GM21515 (cell line): ENCODE results near the gene ENTHD1.
"Not testable (repeated sequence)": the region's sequence is repeated elsewhere in the genome, so short reads cannot be mapped to it uniquely, and the experiment has no call there.

Experiments used
- ATAC-seq: cut with Tn5 transposase; IDR thresholded peaks from one replicate; pipeline ENCODE4 v1.9.1; 2021; ENCODE audit not compliant: unreplicated experiment

Gene ENTHD1

DNA sequence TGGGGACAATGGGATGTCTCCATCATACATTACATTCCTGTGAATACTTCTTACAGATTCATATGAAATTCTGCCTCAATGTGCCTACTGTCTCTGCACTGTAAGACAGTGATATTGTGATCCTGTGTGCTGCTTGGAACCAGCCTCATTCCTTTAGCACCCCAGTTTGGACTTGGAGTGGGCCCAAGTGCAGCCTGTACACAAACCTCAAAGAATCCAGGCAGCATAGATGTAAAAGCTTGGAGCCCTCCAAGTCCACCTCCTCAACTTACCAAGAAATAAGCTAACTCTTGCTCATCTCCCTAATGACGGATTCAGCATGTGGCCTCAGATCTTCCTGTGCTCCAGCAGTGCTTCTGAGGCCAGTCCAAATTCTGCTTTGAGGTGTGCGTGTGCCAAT lies 31.7 kb upstream of the ENTHD1 start:
- no peak for ATAC-seq

DNA sequence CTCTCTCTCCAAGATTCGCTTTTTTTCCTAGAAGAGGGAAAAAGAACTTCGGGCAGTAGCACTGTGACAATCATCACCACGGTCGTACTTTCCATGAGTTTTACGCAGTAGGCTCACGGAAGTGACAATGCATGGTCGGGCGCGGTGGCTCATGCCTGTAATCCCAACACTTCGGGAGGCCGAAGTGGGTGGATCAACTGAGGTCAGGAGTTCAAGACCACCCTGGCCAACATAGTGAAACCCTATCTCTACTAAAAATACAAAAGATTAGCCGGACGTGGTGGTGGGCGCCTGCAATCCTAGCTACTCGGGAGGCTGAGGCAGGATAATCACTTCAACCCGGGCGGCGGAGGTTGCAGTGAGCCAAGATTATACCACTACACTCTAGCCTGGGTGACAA lies 30.7 kb upstream of the ENTHD1 start:
- no peak for ATAC-seq

GRCh38 chr22:39923696-39924095 lies 30.1 kb upstream of the ENTHD1 start:
- no peak for ATAC-seq

- ATAC-seq: no peak
Observed at GRCh38 chr22:39920134-39920743, 26.7 kb upstream of the ENTHD1 start.

DNA sequence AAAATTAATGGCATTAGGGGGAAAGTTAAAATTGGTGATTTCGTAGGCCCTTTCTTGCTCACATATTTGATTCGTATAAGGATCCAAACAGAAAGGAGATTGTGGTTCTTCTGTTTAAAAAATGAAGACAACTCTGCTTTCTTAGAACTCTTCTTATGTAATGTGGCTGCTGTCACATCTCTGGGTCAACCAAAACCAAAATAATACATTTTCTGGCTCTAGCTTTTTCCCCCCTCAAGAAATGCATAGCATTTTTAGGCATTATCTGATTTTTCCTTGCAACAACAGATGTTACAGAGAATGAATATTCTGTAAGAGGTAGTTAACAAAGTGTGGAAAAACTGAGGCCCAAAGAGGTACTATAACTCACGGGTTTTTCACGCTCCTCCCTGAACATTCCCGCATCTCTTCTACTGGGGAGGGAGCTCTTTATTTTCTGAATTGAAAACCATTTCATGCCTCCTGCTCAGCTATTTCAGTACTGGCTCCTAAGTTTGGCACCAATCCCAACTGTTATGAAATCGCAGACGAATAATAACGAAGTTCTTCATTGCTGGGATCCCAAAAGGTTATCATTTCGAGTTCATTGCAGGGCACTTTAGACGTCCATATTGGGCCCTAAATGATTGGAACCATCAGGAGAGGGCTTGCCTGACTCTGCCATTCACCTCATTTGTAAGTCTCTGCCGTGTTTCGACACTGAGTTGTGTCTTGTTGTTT lies 24.4 kb upstream of the ENTHD1 start:
- no peak for ATAC-seq

DNA sequence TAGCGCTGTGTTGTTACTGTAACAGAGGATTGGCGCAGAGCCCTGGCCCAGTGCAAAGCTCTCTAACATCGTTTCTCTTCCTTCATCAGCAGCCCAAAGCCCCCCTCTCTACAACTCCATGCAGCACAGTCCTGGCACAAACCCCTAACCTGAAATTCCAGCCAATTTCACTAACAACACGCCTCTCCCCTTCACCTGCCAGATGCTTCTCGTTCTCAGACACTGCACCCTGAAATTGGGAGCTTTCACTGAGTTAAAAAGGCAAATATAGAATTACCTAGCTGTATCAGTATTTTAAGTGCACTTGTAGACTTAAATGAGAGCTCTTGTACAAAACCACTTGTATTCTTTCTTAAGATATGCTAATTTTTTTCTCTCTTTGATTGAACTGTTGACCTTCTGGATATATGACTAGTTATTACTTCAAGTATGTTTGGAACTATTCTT lies 23.7 kb upstream of the ENTHD1 start:
- no peak for ATAC-seq

DNA sequence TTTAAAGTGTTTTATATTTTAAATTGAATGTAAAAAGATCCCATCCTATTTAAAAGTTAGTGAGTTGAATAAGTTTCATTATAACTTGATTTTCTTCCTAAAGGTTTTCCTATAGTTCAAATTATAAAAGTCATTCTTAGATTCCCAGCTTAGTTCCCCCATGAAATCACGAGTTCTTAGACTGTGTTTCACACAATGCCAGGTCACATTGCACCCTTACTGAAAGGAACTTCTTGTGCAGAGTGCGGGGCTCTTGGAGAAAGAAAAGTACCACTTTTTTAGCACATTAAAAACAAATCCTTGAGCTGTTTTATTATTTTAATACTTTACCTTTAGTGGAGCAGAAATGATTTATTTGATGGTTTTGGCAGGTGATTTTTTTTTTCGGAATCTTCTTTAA lies 22.9 kb upstream of the ENTHD1 start:
- no peak for ATAC-seq

DNA sequence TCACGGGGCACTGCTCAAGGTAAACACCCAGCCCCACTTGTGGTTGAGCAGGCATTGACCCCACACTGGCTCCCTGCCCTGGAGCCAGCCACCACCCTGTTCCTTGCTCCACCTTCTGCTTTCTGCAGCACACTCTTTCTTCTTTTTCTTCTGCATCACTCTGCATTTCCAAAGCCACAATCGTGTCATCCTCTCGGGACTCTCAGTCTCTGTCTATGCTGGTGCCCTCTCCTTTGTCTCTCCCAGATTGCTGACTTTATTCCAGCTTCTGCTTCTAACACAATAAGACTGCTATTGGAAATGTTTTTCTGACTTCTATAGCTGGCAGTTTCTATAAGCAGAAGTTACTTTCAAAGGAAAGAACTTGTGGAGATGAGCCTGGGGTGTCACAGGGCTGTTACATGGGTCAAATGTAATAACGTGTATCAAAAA lies 21.8 kb upstream of the ENTHD1 start:
- no peak for ATAC-seq

DNA sequence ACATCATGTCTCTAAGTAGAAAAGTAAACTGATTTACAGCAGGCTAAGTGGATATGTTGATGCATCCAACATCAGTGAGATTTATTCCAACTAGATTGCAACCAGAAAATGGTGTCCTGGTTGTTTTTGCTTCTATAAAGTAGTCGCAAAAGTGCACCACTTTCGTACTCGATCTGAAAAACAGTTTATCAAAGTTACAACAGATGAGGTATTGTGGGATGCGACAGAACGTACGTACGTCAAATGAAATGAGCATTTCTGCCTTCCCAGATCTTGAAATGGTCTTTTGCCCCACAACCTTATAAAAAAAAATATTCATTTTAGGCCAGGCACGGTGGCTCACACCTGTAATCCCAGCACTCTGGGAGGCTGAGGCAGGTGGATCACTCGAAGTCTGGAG lies 21.0 kb upstream of the ENTHD1 start:
- ATAC-seq: no peak

GRCh38 chr22:39913886-39914285 lies 20.3 kb upstream of the ENTHD1 start:
- no peak for ATAC-seq

DNA sequence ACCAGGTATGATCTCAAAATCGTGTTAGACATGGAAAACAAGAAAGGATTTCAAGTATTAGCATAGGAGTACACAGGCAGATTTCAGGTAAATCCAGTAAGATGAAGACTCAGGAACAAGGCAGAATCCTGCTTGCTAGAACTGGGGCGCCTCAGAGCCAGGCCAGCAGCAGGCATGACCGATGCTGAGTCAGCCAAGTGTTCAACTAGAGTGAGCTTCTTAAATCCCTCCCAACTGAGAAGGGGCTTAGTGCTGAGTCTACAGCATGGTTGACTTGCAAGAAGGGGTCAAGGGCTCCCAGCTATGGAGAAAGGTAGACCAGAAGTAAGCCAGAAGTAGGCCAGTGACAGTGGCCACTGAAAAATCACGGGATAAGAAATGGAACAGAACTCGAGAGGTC lies 19.8 kb upstream of the ENTHD1 start:
- ATAC-seq: no peak

- no peak for ATAC-seq
Observed at GRCh38 chr22:39910876-39911613, 17.5 kb upstream of the ENTHD1 start.

GRCh38 chr22:39908737-39909136 lies 15.2 kb upstream of the ENTHD1 start:
- ATAC-seq: no peak

- no peak for ATAC-seq
Observed at GRCh38 chr22:39908136-39908535, 14.6 kb upstream of the ENTHD1 start.

DNA sequence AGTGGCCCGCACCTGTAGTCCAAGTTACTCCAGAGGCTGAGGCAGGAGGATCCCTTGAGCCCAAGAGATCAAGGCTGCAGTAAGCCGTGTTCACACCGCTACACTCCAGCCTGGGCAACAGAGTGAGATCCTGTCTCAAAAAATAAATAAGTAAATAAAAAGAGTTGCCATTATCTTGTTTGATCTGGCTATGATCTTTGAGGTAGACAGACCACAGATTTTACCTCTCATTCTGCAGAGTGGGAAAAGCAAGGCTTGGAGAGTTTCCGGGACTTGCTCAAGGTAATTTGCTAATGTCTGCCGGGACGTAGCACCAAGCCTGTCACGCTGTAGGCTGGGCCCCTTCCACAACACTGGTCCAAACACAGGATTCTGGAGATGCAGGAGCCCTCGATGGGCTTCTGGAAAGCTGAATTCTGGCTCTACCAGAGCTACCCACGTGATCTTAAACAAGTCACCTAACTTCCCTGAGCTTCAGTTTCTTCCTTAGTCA lies 14.1 kb upstream of the ENTHD1 start:
- ATAC-seq: no peak

GRCh38 chr22:39907047-39907446 lies 13.5 kb upstream of the ENTHD1 start:
- ATAC-seq: no peak

DNA sequence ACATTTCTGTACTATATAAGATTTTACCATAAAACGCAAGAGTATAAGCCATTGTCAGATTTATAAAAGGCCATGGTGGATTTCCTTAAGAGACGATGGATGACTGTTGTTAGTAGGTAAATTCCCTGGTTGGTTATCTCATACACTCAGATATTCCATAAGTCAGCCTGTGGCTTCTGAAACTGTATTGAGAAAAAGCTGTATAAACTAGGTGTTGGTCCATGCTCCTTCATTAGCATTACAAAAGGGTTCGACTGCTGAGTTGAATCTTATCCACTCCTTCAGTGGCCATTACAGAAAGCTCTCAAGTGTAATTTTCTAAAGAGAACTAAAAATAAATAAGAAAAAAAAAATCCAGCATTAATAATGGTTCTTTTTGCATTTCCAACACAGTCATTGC lies 12.6 kb upstream of the ENTHD1 start:
- ATAC-seq: no peak

DNA sequence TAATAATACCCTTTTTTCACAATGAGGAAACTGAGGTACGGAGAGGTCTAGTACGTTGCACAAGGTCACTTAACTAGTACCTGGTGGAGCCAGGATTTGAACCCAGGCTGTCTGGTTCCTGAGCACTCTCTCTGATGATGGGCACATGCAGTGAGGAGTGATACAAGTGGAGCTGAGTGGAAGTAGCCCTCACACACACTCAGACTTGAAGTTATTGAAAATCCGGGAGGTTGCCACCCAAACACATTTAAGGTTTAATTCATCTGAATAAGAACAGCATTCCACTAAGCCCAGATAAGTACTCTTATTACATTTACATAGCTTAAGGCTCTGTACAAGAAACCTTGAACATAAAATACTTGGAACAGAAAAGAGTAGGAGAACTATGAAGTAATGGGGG lies 12.1 kb upstream of the ENTHD1 start:
- ATAC-seq: no peak

DNA sequence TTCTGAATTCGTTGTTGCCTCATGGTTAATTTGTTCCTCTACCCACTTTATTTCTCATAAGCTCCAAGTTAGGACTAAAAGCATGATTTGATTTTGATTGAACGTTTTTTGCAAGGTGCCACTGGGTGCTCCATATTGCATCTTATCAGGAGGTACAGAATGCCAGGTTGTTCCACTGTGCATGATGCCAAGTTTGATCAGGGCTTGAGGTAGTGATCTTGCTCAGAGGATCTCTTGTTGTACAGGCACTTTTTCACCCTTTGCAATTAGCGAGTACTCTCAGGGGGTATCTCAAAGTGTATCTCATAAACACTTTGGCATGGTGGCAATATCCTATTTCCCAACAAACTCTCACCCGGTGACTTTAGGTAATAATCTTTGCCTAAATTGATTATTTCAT lies 11.3 kb upstream of the ENTHD1 start:
- ATAC-seq: no peak

DNA sequence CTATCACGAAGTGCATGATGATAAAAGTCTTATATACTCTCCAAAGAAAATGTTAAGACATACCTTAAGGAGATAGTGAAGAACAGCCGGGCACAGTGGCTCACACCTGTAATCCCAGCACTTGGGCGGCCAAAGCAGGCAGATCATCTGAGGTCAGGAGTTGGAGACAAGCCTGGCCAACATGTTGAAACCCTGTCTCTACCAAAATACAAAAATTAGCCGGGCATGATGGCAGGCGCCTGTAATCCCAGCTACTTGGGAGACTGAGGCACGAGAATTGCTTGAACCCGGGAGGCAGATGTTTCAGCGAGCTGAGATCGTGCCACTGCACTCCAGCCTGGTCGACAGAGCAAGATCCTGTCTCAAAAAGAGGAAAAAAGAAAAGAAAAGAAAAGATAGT lies 10.5 kb upstream of the ENTHD1 start:
- not testable (repeated sequence) for ATAC-seq

DNA sequence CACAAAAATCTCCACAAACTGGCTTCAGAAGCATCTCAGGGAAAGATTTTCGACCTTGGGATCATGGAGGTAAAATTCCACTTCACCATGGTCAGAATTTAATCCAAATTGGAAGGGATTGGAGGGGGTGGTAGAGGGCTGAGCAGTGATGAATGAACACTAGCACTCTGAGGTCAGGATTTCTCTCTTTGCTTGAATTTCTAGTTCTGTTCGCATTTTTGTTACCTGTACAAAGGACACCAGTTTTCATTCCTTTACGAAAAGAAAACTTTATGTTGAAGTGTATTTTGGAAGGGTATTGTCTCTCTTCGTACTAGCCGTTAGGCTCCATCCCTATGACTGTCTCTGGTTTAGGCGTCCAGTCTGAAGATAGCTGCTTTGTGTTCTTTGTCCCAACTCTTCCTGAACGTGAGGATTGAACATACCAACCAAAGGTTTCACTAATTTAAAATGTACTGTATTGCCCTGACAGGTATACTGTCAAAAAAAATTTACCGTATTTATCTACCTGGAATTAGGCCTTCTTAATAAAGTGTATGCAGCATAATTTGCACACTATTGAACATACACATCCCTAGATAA lies 8.1 kb upstream of the ENTHD1 start:
- no peak for ATAC-seq
